HEK293 (cell line): ENCODE data around the gene BIRC3.

Experiments used
- CTCF ChIA-PET: fragments of 350-600 bp; formaldehyde crosslinking; extraction: SDS; loops from one replicate; lab custom pipeline; 2021; ENCODE audit warnings: antibody characterized with exemption; lab: Yijun Ruan, JAX
- POLR2A ChIA-PET: fragments of 300-600 bp; formaldehyde crosslinking; extraction: SDS; loops from one replicate; lab custom pipeline; 2020; ENCODE audit warnings: antibody characterized with exemption, inconsistent platforms; lab: Yijun Ruan, JAX
- H3K27ac ChIP-seq: fragments of 200-500 bp; sonication (Bioruptor generic); 2 replicates; pipeline ENCODE4 v1.5.1; 2014; ENCODE audit warnings: low read depth, low read length, control low read depth, inconsistent platforms; ENCODE audit errors: extremely low read depth
- H3K36me3 ChIP-seq, 2 experiments: fragments of 200-500 bp in 1 of 2; sonication (Bioruptor generic) in 1 of 2; 1 replicate in 1 of 2; 2 replicates in 1 of 2; pipeline ENCODE4 v1.5.1; 2014 to 2017; ENCODE audit warnings: inconsistent platforms in 2 of 2, low read length in 2 of 2; ENCODE audit not compliant: control insufficient read depth in 2 of 2, insufficient read depth in 1 of 2
- H3K4me1 ChIP-seq: fragments of 200-500 bp; sonication (Bioruptor generic); 2 replicates; pipeline ENCODE4 v1.5.1; 2014; ENCODE audit warnings: mild to moderate bottlenecking, low read length, inconsistent platforms; ENCODE audit not compliant: control insufficient read depth, insufficient read depth
- H3K4me3 ChIP-seq: 2 replicates; pipeline ENCODE4 v1.5.1; 2011; ENCODE audit warnings: low read depth, mild to moderate bottlenecking, control low read depth, low read length, moderate library complexity
- H3K9me3 ChIP-seq: fragments of 200-500 bp; sonication (Bioruptor generic); 2 replicates; pipeline ENCODE4 v1.5.1; 2014; ENCODE audit warnings: low read depth, low read length, inconsistent platforms; ENCODE audit not compliant: control insufficient read depth, insufficient read depth
- BCL11A ChIP-seq: fragments of 450-650 bp; formaldehyde crosslinking; IDR thresholded peaks from 2 replicates; pipeline ENCODE4 v1.5.1; 2016; ENCODE audit warnings: low read depth, missing biosample characterization, missing genetic modification characterization
- KLF8 ChIP-seq: fragments of 450-650 bp; formaldehyde crosslinking; IDR thresholded peaks from 2 replicates; pipeline ENCODE4 v1.5.1; 2016; ENCODE audit warnings: missing biosample characterization, missing genetic modification characterization
- PRDM10 ChIP-seq: fragments of 450-650 bp; formaldehyde crosslinking; IDR thresholded peaks from 2 replicates; pipeline ENCODE4 v1.5.1; 2016; ENCODE audit warnings: missing biosample characterization, missing genetic modification characterization
- REPIN1 ChIP-seq: fragments of 450-650 bp; formaldehyde crosslinking; IDR thresholded peaks from 2 replicates; pipeline ENCODE4 v1.5.1; 2017; ENCODE audit warnings: missing biosample characterization, missing genetic modification characterization, low read depth
- SETDB1 ChIP-seq: IDR thresholded peaks from one replicate; pipeline ENCODE4 v1.6.1; 2017; ENCODE audit warnings: mild to moderate bottlenecking, low read length, moderate library complexity, mixed read lengths; ENCODE audit not compliant: insufficient read length
- YY2 ChIP-seq: fragments of 450-650 bp; formaldehyde crosslinking; IDR thresholded peaks from 2 replicates; pipeline ENCODE4 v1.5.1; 2016; ENCODE audit warnings: missing biosample characterization, missing genetic modification characterization
- ZEB2 ChIP-seq: fragments of 450-650 bp; formaldehyde crosslinking; IDR thresholded peaks from 2 replicates; pipeline ENCODE4 v1.5.1; 2016; ENCODE audit warnings: missing biosample characterization, missing genetic modification characterization
- ZNF23 ChIP-seq: fragments of 450-650 bp; formaldehyde crosslinking; IDR thresholded peaks from 2 replicates; pipeline ENCODE4 v1.5.1; 2016; ENCODE audit warnings: missing biosample characterization, missing genetic modification characterization, borderline replicate concordance
- ZNF266 ChIP-seq: fragments of 450-650 bp; formaldehyde crosslinking; IDR thresholded peaks from 2 replicates; pipeline ENCODE4 v1.5.1; 2016; ENCODE audit warnings: missing biosample characterization, missing genetic modification characterization, low read depth
- ZNF473 ChIP-seq: fragments of 450-650 bp; formaldehyde crosslinking; IDR thresholded peaks from 2 replicates; pipeline ENCODE4 v1.5.1; 2017; ENCODE audit warnings: missing biosample characterization, missing genetic modification characterization
- ZNF529 ChIP-seq: fragments of 450-650 bp; formaldehyde crosslinking; IDR thresholded peaks from 2 replicates; pipeline ENCODE4 v1.5.1; 2017; ENCODE audit warnings: missing genetic modification characterization, missing biosample characterization; ENCODE audit not compliant: insufficient replicate concordance
- ZNF626 ChIP-seq: fragments of 450-650 bp; sonication (Bioruptor Pico); formaldehyde crosslinking; IDR thresholded peaks from 2 replicates; pipeline ENCODE4 v1.5.1; 2018; ENCODE audit warnings: missing biosample characterization, missing genetic modification characterization, inconsistent platforms
- ZNF639 ChIP-seq: fragments of 450-650 bp; formaldehyde crosslinking; IDR thresholded peaks from 2 replicates; pipeline ENCODE4 v1.5.1; 2016; ENCODE audit warnings: missing biosample characterization, missing genetic modification characterization
- ZNF76 ChIP-seq: fragments of 450-650 bp; formaldehyde crosslinking; IDR thresholded peaks from 2 replicates; pipeline ENCODE4; 2016; ENCODE audit warnings: low read depth, missing biosample characterization, missing genetic modification characterization, borderline replicate concordance
- ZNF777 ChIP-seq: fragments of 450-650 bp; formaldehyde crosslinking; IDR thresholded peaks from 2 replicates; pipeline ENCODE4 v1.5.1; 2017; ENCODE audit warnings: missing biosample characterization, missing genetic modification characterization, borderline replicate concordance
- ZSCAN30 ChIP-seq: fragments of 450-650 bp; IDR thresholded peaks from 2 replicates; pipeline ENCODE4 v1.5.1; 2018; ENCODE audit warnings: missing biosample characterization, mild to moderate bottlenecking, missing genetic modification characterization, moderate library complexity
- TF ChIP-seq, protein P1 (sequence below): fragments of 450-650 bp; formaldehyde crosslinking; IDR thresholded peaks from 2 replicates; pipeline ENCODE4 v1.5.1; 2016; ENCODE audit warnings: missing biosample characterization, missing genetic modification characterization
- TF ChIP-seq, protein P2 (sequence below): fragments of 450-650 bp; formaldehyde crosslinking; IDR thresholded peaks from 2 replicates; pipeline ENCODE4 v1.5.1; 2016; ENCODE audit warnings: missing biosample characterization, missing genetic modification characterization
- TF ChIP-seq, protein P3 (sequence below): fragments of 450-650 bp; formaldehyde crosslinking; IDR thresholded peaks from 2 replicates; pipeline ENCODE4 v1.5.1; 2017; ENCODE audit warnings: missing biosample characterization, missing genetic modification characterization

BIRC3 gene

DNA sequence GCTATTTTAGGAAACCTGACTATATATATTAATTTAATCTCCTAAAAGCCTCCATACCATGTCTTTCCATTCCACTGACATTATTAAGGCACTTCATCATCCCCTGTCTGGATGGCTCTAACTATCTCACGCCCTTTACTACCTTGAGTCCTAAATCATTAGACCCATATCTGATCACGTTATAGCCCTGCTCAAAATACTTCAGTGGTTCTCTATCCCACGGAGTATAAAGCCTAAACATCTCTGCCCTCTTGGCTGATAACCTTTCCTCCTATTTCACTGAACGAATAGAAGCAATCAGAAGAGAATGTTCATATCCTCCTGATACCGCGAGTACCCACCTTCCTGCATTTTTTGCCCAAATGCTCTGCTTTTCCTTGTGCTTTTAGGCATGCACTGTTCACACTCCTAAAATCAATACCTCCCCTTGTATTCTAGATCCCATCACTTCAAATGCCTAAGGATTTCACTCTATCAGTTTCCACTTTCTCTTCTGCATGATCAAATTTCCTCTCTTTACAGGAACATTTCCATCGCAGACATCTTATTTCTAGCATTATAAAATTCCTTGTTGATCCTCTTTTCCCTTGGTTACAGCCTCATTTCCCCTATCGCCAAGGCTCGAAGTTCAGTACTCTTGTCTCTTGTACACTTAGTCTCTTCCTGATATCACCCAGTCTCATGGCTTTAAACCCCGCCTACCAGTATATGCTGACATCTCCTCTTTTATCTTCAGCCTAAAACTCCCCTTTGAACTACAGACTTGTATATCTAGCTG is 45.0 kb upstream of the BIRC3 start (continued):
- TF ChIP-seq, protein P1, sequence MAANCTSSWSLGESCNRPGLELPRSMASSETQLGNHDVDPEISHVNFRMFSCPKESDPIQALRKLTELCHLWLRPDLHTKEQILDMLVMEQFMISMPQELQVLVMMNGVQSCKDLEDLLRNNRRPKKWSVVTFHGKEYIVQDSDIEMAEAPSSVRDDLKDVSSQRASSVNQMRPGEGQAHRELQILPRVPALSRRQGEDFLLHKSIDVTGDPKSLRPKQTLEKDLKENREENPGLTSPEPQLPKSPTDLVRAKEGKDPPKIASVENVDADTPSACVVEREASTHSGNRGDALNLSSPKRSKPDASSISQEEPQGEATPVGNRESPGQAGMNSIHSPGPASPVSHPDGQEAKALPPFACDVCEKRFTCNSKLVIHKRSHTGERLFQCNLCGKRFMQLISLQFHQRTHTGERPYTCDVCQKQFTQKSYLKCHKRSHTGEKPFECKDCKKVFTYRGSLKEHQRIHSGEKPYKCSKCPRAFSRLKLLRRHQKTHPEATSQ (tag by site-specific recombination) = no peak
- no peak for TF ChIP-seq REPIN1 (tag by site-specific recombination)
- no peak for TF ChIP-seq YY2 (tag by site-specific recombination)
- TF ChIP-seq ZNF76 (tag by site-specific recombination) = no peak
- TF ChIP-seq, all 188 proteins: peak for 0

- Histone ChIP-seq H3K4me3 (no peak overlapping the region), H3K9me3 (no peaks in the 10 kb centered on the region), H3K27ac (no peak overlapping the region), H3K36me3 (no peaks in the 10 kb centered on the region), H3K4me1 (no peaks in the 10 kb centered on the region)
- CTCF ChIA-PET = interaction anchor here (0.9 kb wide), 1 partner anchor 20 kb away, joined by 3 read pairs; no protein-coding TSS in a partner anchor
- POLR2A ChIA-PET = no interaction called here
- no peak for TF ChIP-seq ZNF473 (tag by site-specific recombination)
- TF ChIP-seq SETDB1 = peak; percentile 23
- no peak for TF ChIP-seq ZNF529 (tag by site-specific recombination)
- no peak for TF ChIP-seq KLF8 (tag by site-specific recombination)
- TF ChIP-seq ZNF626 = no peak
- no peak for TF ChIP-seq ZNF777 (tag by site-specific recombination)
- TF ChIP-seq, all 188 proteins: peak for 1
Observed at GRCh38 chr11:102274628-102275027, 42.7 kb upstream of the BIRC3 start.

DNA sequence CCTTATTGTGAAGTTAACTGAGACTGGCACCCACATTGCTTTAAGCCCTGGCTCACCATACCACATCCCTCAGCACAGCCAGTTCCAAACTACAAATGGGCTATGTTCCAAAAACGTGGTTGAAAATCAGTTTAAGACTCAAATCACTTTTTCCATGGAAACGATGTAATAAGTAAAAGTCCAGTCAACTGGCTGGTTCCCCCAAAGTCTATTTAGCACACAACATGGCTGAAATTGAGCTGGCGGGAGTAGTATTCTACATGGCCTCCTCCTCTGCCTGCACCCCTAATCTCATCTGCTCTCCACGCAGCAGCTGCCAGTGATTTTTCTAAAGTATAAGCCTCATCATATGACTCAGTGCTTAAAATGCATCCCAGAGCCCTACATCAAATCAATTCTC is 40.9 kb upstream of the BIRC3 start:
- POLR2A ChIA-PET = no interaction called here
- Histone ChIP-seq H3K27ac (no peak overlapping the region), H3K4me1 (no peaks in the 10 kb centered on the region; the same call in 1 of the 2 replicates), H3K9me3 (no peaks in the 10 kb centered on the region), H3K4me3 (no peak overlapping the region), H3K36me3 (no peaks in the 10 kb centered on the region)
- CTCF ChIA-PET = interaction anchor here (0.6 to 0.7 kb wide), 2 partner anchors 42 to 269 kb away, joined by 3 read pairs; no protein-coding TSS in a partner anchor
- TF ChIP-seq, protein P2, sequence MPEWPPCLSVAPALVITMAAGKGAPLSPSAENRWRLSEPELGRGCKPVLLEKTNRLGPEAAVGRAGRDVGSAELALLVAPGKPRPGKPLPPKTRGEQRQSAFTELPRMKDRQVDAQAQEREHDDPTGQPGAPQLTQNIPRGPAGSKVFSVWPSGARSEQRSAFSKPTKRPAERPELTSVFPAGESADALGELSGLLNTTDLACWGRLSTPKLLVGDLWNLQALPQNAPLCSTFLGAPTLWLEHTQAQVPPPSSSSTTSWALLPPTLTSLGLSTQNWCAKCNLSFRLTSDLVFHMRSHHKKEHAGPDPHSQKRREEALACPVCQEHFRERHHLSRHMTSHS (tag by site-specific recombination) = no peak
- TF ChIP-seq BCL11A (tag by site-specific recombination) (no peak), ZSCAN30 (tag by site-specific recombination) (no peak), ZNF266 (tag by site-specific recombination) (no peak)

DNA sequence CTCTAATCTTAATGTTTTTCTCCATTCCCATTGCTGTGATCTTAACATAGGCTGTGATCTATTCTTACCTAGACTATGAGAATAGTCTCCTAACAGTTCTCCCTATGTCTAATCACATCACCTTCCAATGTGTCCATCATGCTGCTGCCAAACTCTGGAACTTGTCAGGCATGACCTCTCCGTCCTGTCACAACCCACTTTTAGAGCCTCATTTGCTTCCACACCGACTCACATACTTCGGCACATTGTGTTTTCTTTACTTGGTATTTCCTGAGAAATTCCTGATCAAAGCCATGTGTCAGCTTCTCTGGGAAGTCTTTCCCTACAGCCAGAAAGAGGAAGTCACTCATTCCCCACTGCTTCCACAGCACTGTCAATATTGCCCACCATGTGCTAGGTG is 40.5 kb upstream of the BIRC3 start:
- Histone ChIP-seq H3K4me3 (no peak overlapping the region), H3K27ac (no peak overlapping the region), H3K4me1 (no peaks in the 10 kb centered on the region; the same call in 1 of the 2 replicates), H3K36me3 (no peaks in the 10 kb centered on the region), H3K9me3 (no peaks in the 10 kb centered on the region)
- ChIA-PET POLR2A (no interaction called here), CTCF (interaction anchor here (0.6 to 0.7 kb wide), 2 partner anchors 42 to 269 kb away, joined by 3 read pairs; no protein-coding TSS in a partner anchor)
- TF ChIP-seq PRDM10 (tag by site-specific recombination) (no peak), ZEB2 (tag by site-specific recombination) (no peak), ZNF639 (tag by site-specific recombination) (no peak), ZNF23 (no peak)
- TF ChIP-seq, protein P3, sequence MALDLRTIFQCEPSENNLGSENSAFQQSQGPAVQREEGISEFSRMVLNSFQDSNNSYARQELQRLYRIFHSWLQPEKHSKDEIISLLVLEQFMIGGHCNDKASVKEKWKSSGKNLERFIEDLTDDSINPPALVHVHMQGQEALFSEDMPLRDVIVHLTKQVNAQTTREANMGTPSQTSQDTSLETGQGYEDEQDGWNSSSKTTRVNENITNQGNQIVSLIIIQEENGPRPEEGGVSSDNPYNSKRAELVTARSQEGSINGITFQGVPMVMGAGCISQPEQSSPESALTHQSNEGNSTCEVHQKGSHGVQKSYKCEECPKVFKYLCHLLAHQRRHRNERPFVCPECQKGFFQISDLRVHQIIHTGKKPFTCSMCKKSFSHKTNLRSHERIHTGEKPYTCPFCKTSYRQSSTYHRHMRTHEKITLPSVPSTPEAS (tag by site-specific recombination) = no peak
